Measurements from ENCODE around the gene VTN. TPM values are rescaled to one million over a fixed set of nuclear protein-coding genes. Genes with fewer than 3 reads are reported as not detected.
"Not testable (repeated sequence)": the region's sequence is repeated elsewhere in the genome, so short reads cannot be mapped to it uniquely, and the experiment has no call there.

VTN gene
- total RNA-seq, 1 experiment from 2014 or later, result not detected

- no peak for DNase-seq (ENCODE audit: low read depth)
These were observed 27.8 kb downstream of the VTN start for GRCh38 chr17:28342313-28342712.

- no peak for DNase-seq (ENCODE audit: low read depth)
These were observed 28.6 kb downstream of the VTN start for GRCh38 chr17:28341516-28341915.

GRCh38 chr17:28340374-28340773 lies 29.7 kb downstream of the VTN start:
- DNase-seq (ENCODE audit: low read depth), result no peak

- no peak for DNase-seq (ENCODE audit: low read depth)
These were observed 30.7 kb downstream of the VTN start for GRCh38 chr17:28339431-28339830.

- not testable (repeated sequence) for DNase-seq (ENCODE audit: low read depth)
These were observed 31.3 kb downstream of the VTN start for GRCh38 chr17:28338769-28339212.

- peak; percentile 77 for DNase-seq (ENCODE audit: low read depth)
These were observed 31.9 kb downstream of the VTN start for GRCh38 chr17:28338056-28338768.

GRCh38 chr17:28335959-28336871 lies 33.9 kb downstream of the VTN start:
- peak; percentile 93 for DNase-seq (ENCODE audit: low read depth)

GRCh38 chr17:28335201-28335958 lies 34.7 kb downstream of the VTN start, which contains the start of the genes IFT20 and TNFAIP1:
Gene IFT20, minus strand, starts transcription at chr17:28335472. Its CDS starts 3,487 bp downstream, at chr17:28331985.
Gene TNFAIP1, plus strand, starts transcription at chr17:28335761. Its CDS starts 3,761 bp downstream, at chr17:28339522.
- peak; percentile 99 for DNase-seq (ENCODE audit: low read depth)

- no peak for DNase-seq (ENCODE audit: low read depth)
These were observed 35.4 kb downstream of the VTN start for GRCh38 chr17:28334666-28335200.

GRCh38 chr17:28334171-28334570 lies 35.9 kb downstream of the VTN start:
- DNase-seq (ENCODE audit: low read depth), result no peak

- DNase-seq (ENCODE audit: low read depth), result no peak
These were observed 36.9 kb downstream of the VTN start for GRCh38 chr17:28333083-28333746.

- no peak for DNase-seq (ENCODE audit: low read depth)
These were observed 38.2 kb downstream of the VTN start for GRCh38 chr17:28331891-28332420.

- DNase-seq (ENCODE audit: low read depth), result no peak
These were observed 39.4 kb downstream of the VTN start for GRCh38 chr17:28330671-28331070.

- no peak for DNase-seq (ENCODE audit: low read depth)
These were observed 41.8 kb downstream of the VTN start for GRCh38 chr17:28328325-28328724.

GRCh38 chr17:28327709-28328108 lies 42.4 kb downstream of the VTN start:
- no peak for DNase-seq (ENCODE audit: low read depth)

GRCh38 chr17:28327031-28327607 lies 43.0 kb downstream of the VTN start:
- no peak for DNase-seq (ENCODE audit: low read depth)

GRCh38 chr17:28326114-28326513 lies 44.0 kb downstream of the VTN start:
- no peak for DNase-seq (ENCODE audit: low read depth)

- no peak for DNase-seq (ENCODE audit: low read depth)
These were observed 44.9 kb downstream of the VTN start for GRCh38 chr17:28325211-28325610.

GRCh38 chr17:28324781-28325180 lies 45.3 kb downstream of the VTN start:
- DNase-seq (ENCODE audit: low read depth), result no peak

GRCh38 chr17:28324267-28324745 lies 45.8 kb downstream of the VTN start:
- no peak for DNase-seq (ENCODE audit: low read depth)

Data from M059J (cell line).